Thoracic aorta (tissue), 2 donors: Measurements from ENCODE around the gene PPL. TPM values are rescaled to one million over a fixed set of nuclear protein-coding genes. Genes with fewer than 3 reads are reported as not detected.

Source experiments
- ATAC-seq: fragments of 150-250 bp; one replicate; pipeline ENCODE4 v1.8.0; 2017; ENCODE audit warnings: low read depth; ENCODE audit not compliant: insufficient number of reproducible peaks, low FRiP score
- DNase-seq: peaks from one replicate; pipeline ENCODE4 v3.0.0-alpha.2; 2020; ENCODE audit warnings: low spot score
- H3K27ac ChIP-seq, 2 donors: fragments of 200-600 bp; sonication (generic); 1 replicate in 1 of 2; 2 replicates in 1 of 2; pipeline ENCODE4 v1.5.1; 2016; ENCODE audit warnings: mild to moderate bottlenecking in 2 of 2, moderate library complexity in 2 of 2
- H3K27me3 ChIP-seq: fragments of 200-600 bp; sonication (generic); replicated peaks from 2 replicates; pipeline ENCODE4 v1.6.0; 2016; ENCODE audit warnings: mild to moderate bottlenecking; ENCODE audit not compliant: insufficient read depth
- H3K36me3 ChIP-seq: fragments of 200-600 bp; sonication (generic); one replicate; pipeline ENCODE4 v1.5.1; 2016
- H3K4me1 ChIP-seq, 2 donors: fragments of 200-600 bp; sonication (generic); 1 replicate in 1 of 2; 2 replicates in 1 of 2; pipeline versions ENCODE4 v1.5.1 to v1.6.0; 2016; ENCODE audit warnings: low read depth in 2 of 2, mild to moderate bottlenecking in 1 of 2; ENCODE audit not compliant: control insufficient read depth in 1 of 2
- H3K4me3 ChIP-seq: fragments of 200-600 bp; sonication (generic); 2 replicates; pipeline ENCODE4 v1.5.1; 2016; ENCODE audit warnings: mild to moderate bottlenecking
- H3K9me3 ChIP-seq: fragments of 200-600 bp; sonication (generic); 2 replicates; pipeline ENCODE4 v1.5.1; 2016
- CTCF ChIP-seq: fragments of 200-600 bp; sonication (generic); IDR thresholded peaks from one replicate; pipeline ENCODE4 v1.5.1; 2019; ENCODE audit warnings: antibody characterized with exemption
- total RNA-seq, 2 donors: library from RNA; depleted of rRNA; stranded (reverse); fragments of >200 nt; gene quantifications; one replicate each; pipeline versions ENCODE4 v1.1.0 to v1.2.3, GENCODE V29; 2016

Gene PPL
- total RNA-seq, 2 donors from 2014 or later: 22.6 to 28.8 TPM

DNA sequence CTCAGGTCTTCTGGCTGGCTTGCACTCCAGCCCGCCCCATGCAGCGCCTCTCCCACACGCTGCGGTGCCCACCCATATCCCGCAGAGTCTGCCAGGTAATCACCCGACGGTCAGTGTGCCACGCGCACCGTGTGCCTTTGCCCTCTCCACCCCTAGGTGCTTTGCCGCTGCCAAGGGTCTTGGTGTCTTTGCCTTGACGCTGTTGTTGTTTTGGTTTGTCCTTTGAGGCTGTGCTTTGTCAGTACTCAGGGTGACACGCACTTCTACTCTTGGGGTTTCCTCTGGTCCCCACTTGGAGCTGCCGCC is 59.6 kb downstream of the PPL start:
- ATAC-seq (no peak), DNase-seq (no peak)
- Histone ChIP-seq H3K27ac (no peak overlapping the region), H3K27me3 (no peaks in the 10 kb centered on the region), H3K9me3 (no peaks in the 10 kb centered on the region), H3K36me3 (peaks cover 78% of the 10 kb centered on the region), H3K4me1 (no peaks in the 10 kb centered on the region), H3K4me3 (no peak overlapping the region)
- TF ChIP-seq CTCF: no peak

GRCh38 chr16:4876646-4877379 is 60.1 kb downstream of the PPL start:
- Histone ChIP-seq H3K36me3 (peaks cover 77% of the 10 kb centered on the region), H3K27ac (no peak overlapping the region)
- no peak for TF ChIP-seq CTCF

GRCh38 chr16:4874666-4875065 is 62.3 kb downstream of the PPL start:
- Histone ChIP-seq H3K4me1 (no peaks in the 10 kb centered on the region), H3K36me3 (peaks cover 69% of the 10 kb centered on the region), H3K27ac (no peak overlapping the region), H3K9me3 (no peaks in the 10 kb centered on the region), H3K27me3 (no peaks in the 10 kb centered on the region), H3K4me3 (no peak overlapping the region)
- no peak for ATAC-seq
- no peak for TF ChIP-seq CTCF
- DNase-seq: no peak

More at GRCh38 chr16:4876646-4877379, 60.1 kb downstream of the PPL start:
- Histone ChIP-seq H3K4me1 (no peaks in the 10 kb centered on the region), H3K9me3 (no peaks in the 10 kb centered on the region), H3K4me3 (no peak overlapping the region), H3K27me3 (no peaks in the 10 kb centered on the region)
- no peak for DNase-seq
- no peak for ATAC-seq

GRCh38 chr16:4873091-4873490 is 63.9 kb downstream of the PPL start:
- H3K27ac ChIP-seq: no peak overlapping the region
- TF ChIP-seq CTCF: no peak
- no peak for ATAC-seq
- DNase-seq: no peak
- H3K36me3 ChIP-seq: peaks cover 64% of the 10 kb centered on the region
- no peaks in the 10 kb centered on the region for H3K9me3 ChIP-seq
- H3K4me1 ChIP-seq: no peaks in the 10 kb centered on the region
- no peaks in the 10 kb centered on the region for H3K27me3 ChIP-seq
- H3K4me3 ChIP-seq: no peak overlapping the region

- Histone ChIP-seq H3K27me3 (no peaks in the 10 kb centered on the region), H3K9me3 (no peaks in the 10 kb centered on the region), H3K4me1 (no peaks in the 10 kb centered on the region), H3K27ac (no peak overlapping the region), H3K4me3 (no peak overlapping the region), H3K36me3 (peaks cover 48% of the 10 kb centered on the region)
- ATAC-seq (no peak), DNase-seq (no peak)
- TF ChIP-seq CTCF: no peak
Measured at GRCh38 chr16:4871071-4871470, 65.9 kb downstream of the PPL start.
